NCI-H2081 treated with DMSO at 0.1 percent for 48 hours (cell line): ENCODE results near the gene TLL1.

Source experiments
- DNase-seq: peaks from one replicate; lab custom pipeline; 2025; lab: John Stamatoyannopoulos, UW

The TLL1 gene

GRCh38 chr4:166049036-166049435 is 176.0 kb downstream of the TLL1 start:
- no peak for DNase-seq

- DNase-seq = no peak
Observed at GRCh38 chr4:166064721-166065120, 191.7 kb downstream of the TLL1 start.

- DNase-seq = no peak
Observed at GRCh38 chr4:166065324-166065723, 192.3 kb downstream of the TLL1 start.

GRCh38 chr4:166066936-166067335 is 193.9 kb downstream of the TLL1 start:
- no peak for DNase-seq

- DNase-seq = no peak
Observed at GRCh38 chr4:166067915-166068314, 194.9 kb downstream of the TLL1 start.

- DNase-seq = no peak
Observed at GRCh38 chr4:166073783-166074182, 200.7 kb downstream of the TLL1 start.

GRCh38 chr4:166075599-166075998 is 202.6 kb downstream of the TLL1 start:
- no peak for DNase-seq

- DNase-seq = no peak
Observed at GRCh38 chr4:166077782-166078181, 204.7 kb downstream of the TLL1 start.

- no peak for DNase-seq
Observed at GRCh38 chr4:166078383-166078782, 205.3 kb downstream of the TLL1 start.

GRCh38 chr4:166078955-166079354 is 205.9 kb downstream of the TLL1 start:
- no peak for DNase-seq

GRCh38 chr4:166087569-166087968 is 214.5 kb downstream of the TLL1 start:
- no peak for DNase-seq

- no peak for DNase-seq
Observed at GRCh38 chr4:166088576-166088975, 215.5 kb downstream of the TLL1 start.

GRCh38 chr4:166091146-166091545 is 218.1 kb downstream of the TLL1 start:
- peak; percentile 49 for DNase-seq

GRCh38 chr4:166091912-166092510 is 219.0 kb downstream of the TLL1 start:
- DNase-seq = peak; percentile 30

- no peak for DNase-seq
Observed at GRCh38 chr4:166092797-166093290, 219.8 kb downstream of the TLL1 start.

GRCh38 chr4:166104623-166105022 is 231.6 kb downstream of the TLL1 start:
- DNase-seq = no peak

- DNase-seq = no peak
Observed at GRCh38 chr4:166121897-166122296, 248.9 kb downstream of the TLL1 start.

- no peak for DNase-seq
Observed at GRCh38 chr4:166123546-166123945, 250.5 kb downstream of the TLL1 start.

GRCh38 chr4:166128403-166128802 is 255.4 kb downstream of the TLL1 start:
- no peak for DNase-seq

GRCh38 chr4:166134285-166134684 is 261.2 kb downstream of the TLL1 start:
- DNase-seq = no peak

GRCh38 chr4:166140951-166141350 is 267.9 kb downstream of the TLL1 start:
- DNase-seq = no peak

- no peak for DNase-seq
Observed at GRCh38 chr4:166143227-166143626, 270.2 kb downstream of the TLL1 start.

- no peak for DNase-seq
Observed at GRCh38 chr4:166144607-166145006, 271.6 kb downstream of the TLL1 start.

GRCh38 chr4:166146806-166147540 is 273.9 kb downstream of the TLL1 start:
- DNase-seq = no peak
